ENCODE measurements around the gene CRELD2.
A peak's percentile ranks its signal among the peaks of the same experiment; 100 is the strongest.

Gene CRELD2

DNA sequence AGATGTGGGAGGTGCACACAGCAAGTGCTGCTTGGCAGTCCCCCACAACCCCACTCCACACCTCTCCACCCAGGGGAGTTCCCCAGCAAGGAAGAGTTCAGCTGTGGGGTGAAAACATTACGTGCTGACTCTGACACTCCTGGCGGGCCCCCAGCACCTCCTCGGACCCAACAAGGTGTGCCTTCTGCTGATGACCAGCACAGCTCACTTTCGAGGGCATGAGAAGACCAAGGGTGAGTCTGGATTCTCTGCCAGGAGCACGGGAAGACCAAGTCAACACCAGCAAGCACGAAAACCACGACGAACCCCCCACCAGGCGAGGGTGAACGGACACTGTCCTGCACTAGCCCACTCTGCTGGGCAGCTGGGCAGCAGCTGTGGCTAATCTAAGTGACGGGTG, 1.6 kb upstream of the CRELD2 start:
- H3K4me3 ChIP-seq (ENCODE audit: low read depth in 1 of 2, low read length in 2 of 2) = no peak overlapping the region
- H3K4me1 ChIP-seq (ENCODE audit: insufficient read depth, low read length) = peaks cover 20% of the 10 kb centered on the region
- H3K9me3 ChIP-seq (ENCODE audit: low read length) = no peaks in the 10 kb centered on the region
- H3K36me3 ChIP-seq (ENCODE audit: insufficient read depth, low read length) = peaks cover 16% of the 10 kb centered on the region
- H3K9ac ChIP-seq (ENCODE audit: low read length) = no peak overlapping the region
- no peaks in the 10 kb centered on the region for H3K27me3 ChIP-seq (ENCODE audit: control insufficient read depth in 1 of 2, insufficient read depth in 2 of 2, low read length in 2 of 2)
- no peak overlapping the region for H3K27ac ChIP-seq (ENCODE audit: low read depth, low read length)

DNA sequence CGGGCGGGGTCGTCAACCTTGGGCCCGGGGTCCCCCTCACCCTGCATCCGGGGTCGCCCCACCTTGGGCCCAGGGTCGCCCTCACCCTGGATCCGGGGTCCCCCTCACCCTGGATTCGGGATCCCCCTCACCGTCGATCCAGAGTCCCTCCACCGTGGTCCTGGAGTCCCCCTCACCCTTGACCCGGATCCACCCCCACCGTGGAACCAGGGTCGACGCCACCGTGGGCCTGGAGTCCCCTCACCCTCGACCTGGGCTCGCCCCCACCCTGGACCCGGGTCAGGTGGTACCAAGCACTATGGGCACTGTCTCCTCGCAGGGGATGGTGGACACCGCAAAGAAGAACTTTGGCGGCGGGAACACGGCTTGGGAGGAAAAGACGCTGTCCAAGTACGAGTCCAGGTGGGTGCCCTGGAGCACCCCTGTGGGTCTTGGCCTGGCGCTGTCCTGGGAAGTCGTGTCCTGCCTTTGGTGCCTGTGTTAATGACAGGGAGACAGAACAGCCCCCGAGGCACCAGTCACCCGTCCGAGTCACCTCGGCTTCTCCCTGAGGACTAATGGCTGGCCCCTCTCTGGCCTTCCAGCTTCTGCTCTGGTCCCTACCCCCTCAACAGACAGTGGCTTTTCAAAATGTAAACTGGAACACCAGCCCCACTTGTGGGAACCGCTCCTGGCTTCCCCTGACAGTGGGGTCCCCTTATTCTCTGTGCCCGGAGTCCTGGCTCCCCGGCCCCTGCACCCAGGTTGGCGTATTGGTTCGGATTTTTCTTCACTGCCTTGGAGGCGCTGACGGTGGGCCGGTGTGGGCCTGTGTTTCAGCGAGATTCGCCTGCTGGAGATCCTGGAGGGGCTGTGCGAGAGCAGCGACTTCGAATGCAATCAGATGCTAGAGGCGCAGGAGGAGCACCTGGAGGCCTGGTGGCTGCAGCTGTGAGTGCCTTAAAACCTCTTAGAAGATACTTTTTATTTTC, 762 bp downstream of the CRELD2 start:
- no peaks in the 10 kb centered on the region for H3K9me3 ChIP-seq (ENCODE audit: low read length)
- no peak overlapping the region for H3K27ac ChIP-seq (ENCODE audit: low read depth, low read length)
- no peaks in the 10 kb centered on the region for H3K36me3 ChIP-seq (ENCODE audit: insufficient read depth, low read length)
- H3K4me3 ChIP-seq (ENCODE audit: low read depth in 1 of 2, low read length in 2 of 2) = peak overlapping the region; percentile 49 to 90
- peaks cover 20% of the 10 kb centered on the region for H3K4me1 ChIP-seq (ENCODE audit: insufficient read depth, low read length)
- no peak overlapping the region for H3K9ac ChIP-seq (ENCODE audit: low read length)
- no peaks in the 10 kb centered on the region for H3K27me3 ChIP-seq (ENCODE audit: control insufficient read depth in 1 of 2, insufficient read depth in 2 of 2, low read length in 2 of 2)

DNA sequence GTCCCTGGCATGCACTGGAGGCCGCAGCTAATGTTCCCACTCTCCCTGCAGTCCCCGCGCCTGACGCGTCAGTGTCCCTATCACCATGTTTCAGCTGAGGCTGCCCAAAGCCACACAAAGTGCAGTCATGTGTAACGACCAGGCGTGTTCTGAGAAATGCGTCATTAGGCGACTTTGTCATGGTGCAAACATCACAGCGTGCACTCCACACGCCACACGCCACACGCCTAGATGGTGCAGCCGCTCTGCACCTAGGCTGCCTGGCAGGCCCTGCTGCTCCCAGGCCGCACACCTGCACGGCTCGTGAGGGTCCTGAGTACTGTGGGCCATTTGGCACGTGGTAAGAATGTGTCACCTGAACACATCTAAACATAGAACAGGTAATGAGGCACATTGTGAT, 2.4 kb downstream of the CRELD2 start:
- H3K4me1 ChIP-seq (ENCODE audit: insufficient read depth, low read length) = peaks cover 20% of the 10 kb centered on the region
- H3K4me3 ChIP-seq (ENCODE audit: low read depth in 1 of 2, low read length in 2 of 2) = no peak overlapping the region
- no peaks in the 10 kb centered on the region for H3K27me3 ChIP-seq (ENCODE audit: control insufficient read depth in 1 of 2, insufficient read depth in 2 of 2, low read length in 2 of 2)
- no peaks in the 10 kb centered on the region for H3K9me3 ChIP-seq (ENCODE audit: low read length)
- H3K27ac ChIP-seq (ENCODE audit: low read depth, low read length) = no peak overlapping the region
- no peak overlapping the region for H3K9ac ChIP-seq (ENCODE audit: low read length)
- no peaks in the 10 kb centered on the region for H3K36me3 ChIP-seq (ENCODE audit: insufficient read depth, low read length)

DNA sequence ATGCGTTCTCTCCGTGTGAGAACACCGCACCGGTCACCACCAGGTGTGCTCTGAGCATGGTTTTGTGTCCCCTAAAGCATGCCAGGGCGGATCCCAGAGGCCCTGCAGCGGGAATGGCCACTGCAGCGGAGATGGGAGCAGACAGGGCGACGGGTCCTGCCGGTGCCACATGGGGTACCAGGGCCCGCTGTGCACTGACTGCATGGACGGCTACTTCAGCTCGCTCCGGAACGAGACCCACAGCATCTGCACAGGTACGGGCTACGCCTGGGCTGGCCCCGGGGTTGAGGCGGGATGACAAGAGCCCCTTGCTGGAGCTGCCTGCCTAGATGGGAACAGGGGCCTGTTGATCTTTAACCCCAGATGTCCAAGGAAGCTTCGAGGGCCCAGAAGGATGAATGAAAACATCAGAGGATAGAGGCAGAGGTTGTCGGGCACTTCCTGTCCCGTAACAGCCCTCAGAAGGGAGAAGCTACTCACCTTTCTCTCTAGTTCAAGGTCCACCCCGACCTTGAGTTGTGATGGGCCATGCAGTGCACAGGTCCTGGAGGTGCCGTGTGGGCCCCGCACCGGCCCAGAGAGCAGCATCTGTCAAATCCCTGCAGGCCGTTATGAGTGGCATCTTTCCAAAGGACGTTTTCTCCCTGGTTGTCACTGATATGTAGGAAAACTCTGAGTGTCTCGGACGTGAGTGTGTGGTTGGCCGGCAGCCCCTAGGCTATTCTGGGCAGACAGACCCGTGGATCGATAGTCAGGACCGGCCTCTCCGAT, 3.3 kb downstream of the CRELD2 start:
- Histone ChIP-seq H3K27ac (ENCODE audit: low read depth, low read length) (no peak overlapping the region), H3K27me3 (ENCODE audit: control insufficient read depth in 1 of 2, insufficient read depth in 2 of 2, low read length in 2 of 2) (no peaks in the 10 kb centered on the region), H3K4me1 (ENCODE audit: insufficient read depth, low read length) (peaks cover 17% of the 10 kb centered on the region), H3K9me3 (ENCODE audit: low read length) (no peaks in the 10 kb centered on the region), H3K36me3 (ENCODE audit: insufficient read depth, low read length) (no peaks in the 10 kb centered on the region), H3K9ac (ENCODE audit: low read length) (no peak overlapping the region), H3K4me3 (ENCODE audit: low read depth in 1 of 2, low read length in 2 of 2) (no peak overlapping the region)

DNA sequence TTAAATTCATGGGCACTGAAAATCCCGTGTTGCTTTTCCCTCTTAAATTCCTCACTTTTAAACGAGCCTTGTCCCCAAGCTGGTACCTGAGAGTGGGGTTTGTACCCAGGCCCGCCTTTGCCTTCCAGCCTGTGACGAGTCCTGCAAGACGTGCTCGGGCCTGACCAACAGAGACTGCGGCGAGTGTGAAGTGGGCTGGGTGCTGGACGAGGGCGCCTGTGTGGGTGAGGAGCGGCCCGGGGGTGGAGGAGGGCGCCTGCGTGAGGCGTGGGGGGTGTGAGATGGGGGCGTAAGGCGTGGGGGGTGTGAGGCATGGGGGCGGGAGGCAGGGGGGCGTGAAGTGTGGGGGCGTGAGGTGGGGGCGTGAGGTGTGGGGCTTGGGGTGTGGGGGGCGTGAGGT, 4.0 kb downstream of the CRELD2 start:
- H3K9me3 ChIP-seq (ENCODE audit: low read length) = no peaks in the 10 kb centered on the region
- H3K27ac ChIP-seq (ENCODE audit: low read depth, low read length) = no peak overlapping the region
- no peaks in the 10 kb centered on the region for H3K27me3 ChIP-seq (ENCODE audit: control insufficient read depth in 1 of 2, insufficient read depth in 2 of 2, low read length in 2 of 2)
- no peaks in the 10 kb centered on the region for H3K36me3 ChIP-seq (ENCODE audit: insufficient read depth, low read length)
- H3K9ac ChIP-seq (ENCODE audit: low read length) = no peak overlapping the region
- no peak overlapping the region for H3K4me3 ChIP-seq (ENCODE audit: low read depth in 1 of 2, low read length in 2 of 2)
- peaks cover 9% of the 10 kb centered on the region for H3K4me1 ChIP-seq (ENCODE audit: insufficient read depth, low read length)

DNA sequence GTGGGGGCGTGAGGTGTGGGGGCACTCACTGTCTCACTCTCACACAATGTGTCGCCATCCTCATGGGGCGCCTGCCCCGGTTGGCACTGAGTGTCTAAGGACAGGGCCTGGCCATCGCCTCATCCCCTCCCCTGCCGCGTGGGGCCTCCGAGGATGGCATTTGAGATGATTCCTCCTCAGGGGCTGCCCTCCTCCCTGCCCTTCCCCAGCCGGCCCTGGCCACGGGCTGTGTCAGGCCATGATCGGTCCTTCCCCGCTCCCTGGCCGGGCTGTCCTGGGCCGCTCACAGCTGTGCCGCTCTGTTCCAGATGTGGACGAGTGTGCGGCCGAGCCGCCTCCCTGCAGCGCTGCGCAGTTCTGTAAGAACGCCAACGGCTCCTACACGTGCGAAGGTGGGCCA, 4.5 kb downstream of the CRELD2 start:
- Histone ChIP-seq H3K9me3 (ENCODE audit: low read length) (no peaks in the 10 kb centered on the region), H3K9ac (ENCODE audit: low read length) (no peak overlapping the region), H3K4me3 (ENCODE audit: low read depth in 1 of 2, low read length in 2 of 2) (no peak overlapping the region), H3K27ac (ENCODE audit: low read depth, low read length) (no peak overlapping the region), H3K4me1 (ENCODE audit: insufficient read depth, low read length) (peaks cover 8% of the 10 kb centered on the region), H3K27me3 (ENCODE audit: control insufficient read depth in 1 of 2, insufficient read depth in 2 of 2, low read length in 2 of 2) (no peaks in the 10 kb centered on the region), H3K36me3 (ENCODE audit: insufficient read depth, low read length) (no peaks in the 10 kb centered on the region)

DNA sequence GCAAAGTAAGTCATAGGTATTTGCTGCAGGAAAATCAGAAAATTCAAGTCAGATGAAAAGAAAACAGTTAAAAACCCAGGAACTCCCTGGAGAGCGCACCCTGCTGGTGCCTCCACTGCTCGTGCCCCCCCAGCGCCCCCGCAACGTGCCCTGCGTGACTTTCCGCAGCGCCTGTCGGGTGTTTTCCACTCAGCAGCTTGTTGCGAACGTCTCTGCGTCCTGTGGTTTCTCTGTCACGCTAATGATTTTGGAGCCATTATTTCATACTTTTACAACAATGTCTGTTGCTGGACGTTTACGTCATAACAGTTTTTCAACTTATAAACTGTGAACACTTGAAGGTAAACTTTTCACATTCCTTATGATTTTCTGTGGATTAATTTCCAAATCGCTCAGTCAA, 5.0 kb downstream of the CRELD2 start:
- Histone ChIP-seq H3K36me3 (ENCODE audit: insufficient read depth, low read length) (no peaks in the 10 kb centered on the region), H3K4me1 (ENCODE audit: insufficient read depth, low read length) (peaks cover 8% of the 10 kb centered on the region), H3K27ac (ENCODE audit: low read depth, low read length) (no peak overlapping the region)

DNA sequence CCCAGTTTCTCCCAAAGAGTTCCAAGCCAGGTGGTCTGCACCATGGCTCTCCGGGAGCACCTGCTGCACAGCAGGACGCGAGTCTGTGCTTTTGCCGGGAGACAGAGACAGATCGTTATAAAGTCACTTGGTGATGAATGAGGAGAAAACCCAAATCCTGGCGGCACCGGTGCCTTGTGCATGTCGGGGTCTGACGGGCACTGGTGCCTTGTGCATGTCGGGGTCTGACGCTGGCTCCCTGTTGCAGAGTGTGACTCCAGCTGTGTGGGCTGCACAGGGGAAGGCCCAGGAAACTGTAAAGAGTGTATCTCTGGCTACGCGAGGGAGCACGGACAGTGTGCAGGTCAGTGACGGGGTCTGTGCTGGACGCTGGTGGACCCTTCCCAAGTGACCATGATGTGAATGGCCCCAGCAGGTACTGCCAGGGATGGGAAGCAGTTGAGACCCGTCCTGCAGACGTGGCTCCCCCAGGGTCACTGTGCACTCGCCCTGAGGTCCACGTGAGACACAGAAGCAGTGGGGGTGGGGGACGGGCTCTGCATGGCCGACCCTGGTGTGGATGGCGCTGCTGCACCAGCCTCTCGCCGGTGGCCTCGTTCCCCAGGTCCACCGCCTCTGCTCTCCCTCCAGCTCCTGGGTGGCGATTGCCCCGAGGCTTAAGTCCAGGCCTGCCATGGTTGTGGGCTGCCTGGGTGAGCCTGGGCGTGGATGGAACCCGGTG, 5.8 kb downstream of the CRELD2 start:
- Histone ChIP-seq H3K4me3 (ENCODE audit: low read depth in 1 of 2, low read length in 2 of 2) (no peak overlapping the region), H3K27me3 (ENCODE audit: control insufficient read depth in 1 of 2, insufficient read depth in 2 of 2, low read length in 2 of 2) (peaks cover 0 to 10% of the 10 kb centered on the region in 2 donors), H3K36me3 (ENCODE audit: insufficient read depth, low read length) (no peaks in the 10 kb centered on the region), H3K9ac (ENCODE audit: low read length) (no peak overlapping the region), H3K4me1 (ENCODE audit: insufficient read depth, low read length) (peaks cover 3% of the 10 kb centered on the region), H3K27ac (ENCODE audit: low read depth, low read length) (no peak overlapping the region), H3K9me3 (ENCODE audit: low read length) (no peaks in the 10 kb centered on the region)

More for the DNA sequence above, 5.0 kb downstream of the CRELD2 start:
- Histone ChIP-seq H3K9ac (ENCODE audit: low read length) (no peak overlapping the region), H3K9me3 (ENCODE audit: low read length) (no peaks in the 10 kb centered on the region), H3K27me3 (ENCODE audit: control insufficient read depth in 1 of 2, insufficient read depth in 2 of 2, low read length in 2 of 2) (peaks cover 0 to 2% of the 10 kb centered on the region in 2 donors), H3K4me3 (ENCODE audit: low read depth in 1 of 2, low read length in 2 of 2) (no peak overlapping the region)

DNA sequence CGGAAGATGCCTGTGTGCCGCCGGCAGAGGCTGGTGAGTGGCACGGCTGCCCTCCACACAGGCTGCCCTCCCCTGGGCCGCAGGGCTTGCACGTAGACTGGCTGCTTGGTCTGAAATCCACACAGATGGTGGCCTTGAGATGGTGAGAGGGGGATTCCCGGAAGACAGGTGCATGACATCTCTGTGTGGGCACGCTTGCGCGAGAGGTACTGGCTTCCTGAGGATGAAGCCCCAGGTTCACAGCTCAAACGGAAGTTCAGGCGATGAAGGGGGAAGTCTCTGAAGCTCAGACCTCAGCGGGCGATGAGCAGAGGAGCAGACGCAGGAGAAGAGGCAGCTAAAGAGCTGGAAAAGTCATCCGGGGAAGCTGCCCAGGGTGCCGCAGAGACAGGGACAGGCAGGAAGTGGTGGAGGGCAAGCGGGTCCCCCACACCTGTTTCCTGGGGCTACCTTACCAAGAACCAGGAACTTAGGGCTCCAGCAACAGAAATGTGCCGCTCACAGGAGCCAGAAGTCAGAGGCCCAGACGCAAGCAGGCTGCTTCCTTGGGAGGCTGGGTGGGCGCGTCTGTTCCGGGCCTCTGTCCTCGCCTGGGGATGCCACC, 7.2 kb downstream of the CRELD2 start:
- Histone ChIP-seq H3K4me1 (ENCODE audit: insufficient read depth, low read length) (peaks cover 6% of the 10 kb centered on the region), H3K36me3 (ENCODE audit: insufficient read depth, low read length) (no peaks in the 10 kb centered on the region), H3K9ac (ENCODE audit: low read length) (no peak overlapping the region), H3K27ac (ENCODE audit: low read depth, low read length) (no peak overlapping the region), H3K27me3 (ENCODE audit: control insufficient read depth in 1 of 2, insufficient read depth in 2 of 2, low read length in 2 of 2) (peaks cover 0 to 10% of the 10 kb centered on the region in 2 donors), H3K4me3 (ENCODE audit: low read depth in 1 of 2, low read length in 2 of 2) (no peak overlapping the region), H3K9me3 (ENCODE audit: low read length) (no peaks in the 10 kb centered on the region)

DNA sequence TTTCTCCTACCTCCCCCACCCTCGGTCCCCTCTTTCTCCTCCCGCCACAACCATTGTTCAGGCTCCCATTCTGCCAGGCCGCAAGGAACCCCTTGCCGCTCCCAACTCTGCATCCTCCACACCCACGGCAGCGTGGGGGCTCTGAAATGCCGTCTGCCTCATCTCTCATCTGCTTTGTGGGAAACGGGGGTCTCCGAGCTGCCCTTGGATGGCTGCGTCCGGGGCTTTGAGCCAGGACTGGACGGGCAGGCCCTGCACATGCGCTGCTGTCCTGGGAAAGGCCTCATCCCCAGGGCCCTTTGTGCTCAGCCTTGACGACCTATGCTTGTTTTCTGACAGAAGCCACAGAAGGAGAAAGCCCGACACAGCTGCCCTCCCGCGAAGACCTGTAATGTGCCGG, 8.5 kb downstream of the CRELD2 start:
- Histone ChIP-seq H3K27me3 (ENCODE audit: control insufficient read depth in 1 of 2, insufficient read depth in 2 of 2, low read length in 2 of 2) (peaks cover 0 to 10% of the 10 kb centered on the region in 2 donors), H3K4me3 (ENCODE audit: low read depth in 1 of 2, low read length in 2 of 2) (no peak overlapping the region), H3K36me3 (ENCODE audit: insufficient read depth, low read length) (no peaks in the 10 kb centered on the region), H3K4me1 (ENCODE audit: insufficient read depth, low read length) (peaks cover 6% of the 10 kb centered on the region), H3K27ac (ENCODE audit: low read depth, low read length) (no peak overlapping the region), H3K9ac (ENCODE audit: low read length) (no peak overlapping the region), H3K9me3 (ENCODE audit: low read length) (no peaks in the 10 kb centered on the region)

Data from muscle layer of colon (tissue), 2 donors.